ENCODE results near the gene MBOAT2.
"Not testable (repeated sequence)": the region's sequence is repeated elsewhere in the genome, so short reads cannot be mapped to it uniquely, and the experiment has no call there.

MBOAT2 gene

GRCh38 chr2:8896671-8897070 lies 106.8 kb downstream of the MBOAT2 start:
- not testable (repeated sequence) for DNase-seq (ENCODE audit: low read depth in 3 of 3)

- DNase-seq (ENCODE audit: low read depth in 3 of 3): not testable (repeated sequence)
These were observed 108.2 kb downstream of the MBOAT2 start for GRCh38 chr2:8895087-8895912.

GRCh38 chr2:8893978-8894820 lies 109.3 kb downstream of the MBOAT2 start:
- no peak for DNase-seq (ENCODE audit: low read depth in 3 of 3)

GRCh38 chr2:8893474-8893873 lies 110.0 kb downstream of the MBOAT2 start:
- no peak for DNase-seq (ENCODE audit: low read depth in 3 of 3)

- no peak for DNase-seq (ENCODE audit: low read depth in 3 of 3)
These were observed 111.4 kb downstream of the MBOAT2 start for GRCh38 chr2:8892111-8892510.

GRCh38 chr2:8889978-8890377 lies 113.5 kb downstream of the MBOAT2 start:
- DNase-seq (ENCODE audit: low read depth in 3 of 3): no peak

GRCh38 chr2:8888963-8889362 lies 114.5 kb downstream of the MBOAT2 start:
- no peak for DNase-seq (ENCODE audit: low read depth in 3 of 3)

GRCh38 chr2:8886876-8887275 lies 116.6 kb downstream of the MBOAT2 start:
- no peak for DNase-seq (ENCODE audit: low read depth in 3 of 3)

- DNase-seq (ENCODE audit: low read depth in 3 of 3): no peak
These were observed 117.3 kb downstream of the MBOAT2 start for GRCh38 chr2:8886202-8886518.

- DNase-seq (ENCODE audit: low read depth in 3 of 3): no peak
These were observed 117.9 kb downstream of the MBOAT2 start for GRCh38 chr2:8885449-8886201.

- no peak for DNase-seq (ENCODE audit: low read depth in 3 of 3)
These were observed 118.7 kb downstream of the MBOAT2 start for GRCh38 chr2:8884812-8885211.

GRCh38 chr2:8882094-8882493 lies 121.4 kb downstream of the MBOAT2 start:
- no peak for DNase-seq (ENCODE audit: low read depth in 3 of 3)

- no peak for DNase-seq (ENCODE audit: low read depth in 3 of 3)
These were observed 125.6 kb downstream of the MBOAT2 start for GRCh38 chr2:8877894-8878293.

- DNase-seq (ENCODE audit: low read depth in 3 of 3): no peak
These were observed 126.2 kb downstream of the MBOAT2 start for GRCh38 chr2:8877332-8877731.

GRCh38 chr2:8876628-8877027 lies 126.9 kb downstream of the MBOAT2 start:
- DNase-seq (ENCODE audit: low read depth in 3 of 3): no peak

- DNase-seq (ENCODE audit: low read depth in 3 of 3): no peak
These were observed 130.6 kb downstream of the MBOAT2 start for GRCh38 chr2:8872821-8873432.

- no peak for DNase-seq (ENCODE audit: low read depth in 3 of 3)
These were observed 133.0 kb downstream of the MBOAT2 start for GRCh38 chr2:8870441-8870840.

- DNase-seq (ENCODE audit: low read depth in 3 of 3): no peak
These were observed 136.1 kb downstream of the MBOAT2 start for GRCh38 chr2:8867363-8867762.

- no peak for DNase-seq (ENCODE audit: low read depth in 3 of 3)
These were observed 140.0 kb downstream of the MBOAT2 start for GRCh38 chr2:8863331-8863953.

- no peak for DNase-seq (ENCODE audit: low read depth in 3 of 3)
These were observed 141.3 kb downstream of the MBOAT2 start for GRCh38 chr2:8862230-8862629.

GRCh38 chr2:8861797-8862196 lies 141.7 kb downstream of the MBOAT2 start:
- no peak for DNase-seq (ENCODE audit: low read depth in 3 of 3)
